HCT116 (cell line): ENCODE results near the gene GALNT7. TPM values are rescaled to one million over a fixed set of nuclear protein-coding genes. Genes with fewer than 3 reads are reported as not detected.

Experiments used
- ATAC-seq: fragments of 200-7000 bp; cut with Tn5 transposase; 2 replicates; pipeline ENCODE4 v1.9.1; 2020; ENCODE audit warnings: mild to moderate bottlenecking, moderate library complexity
- BruUV-seq: library from RNA; stranded (reverse); fragments of 400-500 nt; replicated peaks from 2 replicates; lab custom pipeline; 2021; lab: Mats Ljungman, UMichigan
- CTCF ChIA-PET: fragments of 300-600 bp; sonication (Branson Sonifier 250); formaldehyde crosslinking; loops from one replicate; lab custom pipeline; 2021; ENCODE audit warnings: antibody characterized with exemption; lab: Charles Lee
- POLR2A ChIA-PET: fragments of 300-600, 350-600 bp; sonication (Branson Sonifier 250); formaldehyde crosslinking; loops from one replicate; lab custom pipeline; 2021; ENCODE audit warnings: antibody characterized with exemption; lab: Charles Lee
- RAD21 ChIA-PET, 2 experiments: fragments of 300-600 bp; sonication (Branson Sonifier 250); formaldehyde crosslinking; loops; one replicate each; lab custom pipeline; 2023; ENCODE audit warnings: low total read pairs in 2 of 2; ENCODE audit not compliant: uncharacterized antibody in 2 of 2, unreplicated experiment in 2 of 2, low non-redundant PET in 1 of 2; lab: Charles Lee
- DNase-seq: peaks from one replicate; pipeline ENCODE4 v3.0.0-alpha.2; 2010; ENCODE audit warnings: low read depth, low spot score
- H2AFZ ChIP-seq: fragments of 200-600 bp; shearing (Covaris generic), sonication (generic); 2 replicates; pipeline ENCODE4 v1.6.1; 2017; ENCODE audit warnings: low read depth, mixed run types, mixed read lengths, antibody characterized with exemption, low read length; ENCODE audit not compliant: poor library complexity, severe bottlenecking
- H3K27ac ChIP-seq: 2 replicates; pipeline ENCODE4 v1.5.1; 2012; ENCODE audit warnings: low read depth, low read length
- H3K27me3 ChIP-seq: fragments of 200-600 bp; sonication (generic); 2 replicates; pipeline ENCODE4 v1.6.1; 2016; ENCODE audit warnings: mixed run types, low read length, mixed read lengths; ENCODE audit not compliant: insufficient read depth
- H3K36me3 ChIP-seq, 2 experiments: fragments of 200-500 bp in 1 of 2; fragments of 200-600 bp in 1 of 2; sonication (Bioruptor generic) in 1 of 2; sonication (generic) in 1 of 2; 2 replicates each; pipeline versions ENCODE4 v1.5.1 to v1.6.1; 2014 to 2016; ENCODE audit warnings: low read length in 2 of 2, inconsistent platforms in 1 of 2, mixed read lengths in 1 of 2, mixed run types in 1 of 2; ENCODE audit not compliant: insufficient read depth in 2 of 2, control insufficient read depth in 1 of 2
- H3K4me1 ChIP-seq, 2 experiments: fragments of 200-600 bp in 1 of 2; sonication (generic) in 1 of 2; 2 replicates each; pipeline versions ENCODE4 v1.5.1 to v1.6.1; 2012 to 2017; ENCODE audit warnings: low read length in 2 of 2, inconsistent platforms in 1 of 2, mild to moderate bottlenecking in 1 of 2, mixed read lengths in 1 of 2, mixed run types in 1 of 2, moderate library complexity in 1 of 2; ENCODE audit not compliant: insufficient read depth in 2 of 2, control insufficient read depth in 1 of 2
- H3K4me2 ChIP-seq: fragments of 200-600 bp; sonication (generic); 2 replicates; pipeline ENCODE4 v1.6.1; 2017; ENCODE audit warnings: mixed run types, low read length, mixed read lengths
- H3K4me3 ChIP-seq, 2 experiments: fragments of 200-600 bp in 1 of 2; sonication (generic) in 1 of 2; replicated peaks in 1 of 2; 2 replicates each; pipeline ENCODE4 v1.5.1; 2011 to 2016; ENCODE audit warnings: low read length in 2 of 2, control low read depth in 1 of 2, low read depth in 1 of 2, mild to moderate bottlenecking in 1 of 2, mixed read lengths in 1 of 2, mixed run types in 1 of 2
- H3K79me2 ChIP-seq: fragments of 200-600 bp; sonication (generic); 2 replicates; pipeline ENCODE4 v1.6.1; 2017; ENCODE audit warnings: mild to moderate bottlenecking, mixed run types, low read length, moderate library complexity, mixed read lengths; ENCODE audit not compliant: insufficient read depth
- H3K9ac ChIP-seq: fragments of 200-600 bp; sonication (generic); 2 replicates; pipeline ENCODE4 v1.6.1; 2016; ENCODE audit warnings: low read length, mixed read lengths
- H3K9me2 ChIP-seq: fragments of 200-600 bp; sonication (generic), shearing (Covaris generic); 2 replicates; pipeline ENCODE4 v1.6.1; 2017; ENCODE audit warnings: mixed run types, mild to moderate bottlenecking, moderate library complexity; ENCODE audit not compliant: insufficient read depth
- H3K9me3 ChIP-seq, 2 experiments: fragments of 200-500 bp in 1 of 2; fragments of 200-600 bp in 1 of 2; sonication (Bioruptor generic) in 1 of 2; sonication (generic) in 1 of 2; 2 replicates each; pipeline ENCODE4 v1.6.1; 2014 to 2017; ENCODE audit warnings: low read length in 2 of 2, mixed read lengths in 2 of 2, inconsistent platforms in 1 of 2, low read depth in 1 of 2, mild to moderate bottlenecking in 1 of 2, mixed run types in 1 of 2, moderate library complexity in 1 of 2; ENCODE audit not compliant: control insufficient read depth in 1 of 2, insufficient read depth in 1 of 2
- H4K20me1 ChIP-seq: fragments of 200-600 bp; sonication (generic), shearing (Covaris generic); 2 replicates; pipeline ENCODE4 v1.6.1; 2017; ENCODE audit warnings: mixed run types, mild to moderate bottlenecking, moderate library complexity; ENCODE audit not compliant: insufficient read depth
- CTCF ChIP-seq, 3 experiments: fragments of 200-600 bp in 1 of 3; sonication (generic) in 1 of 3; IDR thresholded peaks in 2 of 3; conservative IDR thresholded peaks in 1 of 3; 2 replicates each; pipeline ENCODE4 v1.5.1; 2012 to 2017; ENCODE audit warnings: low read depth in 2 of 3, low read length in 2 of 3, antibody characterized with exemption in 1 of 3, borderline replicate concordance in 1 of 3, control low read depth in 1 of 3, mild to moderate bottlenecking in 1 of 3, mixed read lengths in 1 of 3, mixed run types in 1 of 3, moderate library complexity in 1 of 3; ENCODE audit not compliant: insufficient read depth in 1 of 3
- EZH2 ChIP-seq: fragments of 200-600 bp; sonication (generic); IDR thresholded peaks from 2 replicates; pipeline ENCODE4 v1.6.1; 2017; ENCODE audit warnings: antibody characterized with exemption, mixed run types
- EZH2phosphoT487 ChIP-seq: fragments of 200-600 bp; IDR thresholded peaks from 2 replicates; pipeline ENCODE4 v1.6.1; 2018; ENCODE audit warnings: antibody characterized with exemption, borderline replicate concordance
- JUND ChIP-seq: IDR thresholded peaks from 2 replicates; pipeline ENCODE4 v1.6.1; 2012
- MAX ChIP-seq: IDR thresholded peaks from 2 replicates; pipeline ENCODE4 v1.6.1; 2012
- POLR2A ChIP-seq: IDR thresholded peaks from 2 replicates; pipeline ENCODE4 v1.7.0; 2011; ENCODE audit warnings: borderline replicate concordance; ENCODE audit not compliant: insufficient read depth, insufficient read length; ENCODE audit errors: extremely low read depth
- RAD21 ChIP-seq: IDR thresholded peaks from 2 replicates; pipeline ENCODE4 v1.6.1; 2012; ENCODE audit warnings: low read depth, mild to moderate bottlenecking
- SP1 ChIP-seq: IDR thresholded peaks from 2 replicates; pipeline ENCODE4 v1.6.1; 2012; ENCODE audit warnings: low read depth
- SRF ChIP-seq: IDR thresholded peaks from 2 replicates; pipeline ENCODE4 v1.6.1; 2012; ENCODE audit warnings: low read depth
- TCF7L2 ChIP-seq: IDR thresholded peaks from 2 replicates; pipeline ENCODE4 v1.7.0; 2011; ENCODE audit warnings: borderline replicate concordance, inconsistent platforms; ENCODE audit not compliant: insufficient read depth, insufficient read length; ENCODE audit errors: extremely low read depth
- ZBTB33 ChIP-seq: IDR thresholded peaks from 2 replicates; pipeline ENCODE4 v1.6.1; 2011; ENCODE audit warnings: mild to moderate bottlenecking, low read length, moderate library complexity; ENCODE audit not compliant: insufficient replicate concordance; ENCODE audit errors: extremely low read depth
- ZFX ChIP-seq: fragments of 450-650 bp; IDR thresholded peaks from 2 replicates; pipeline ENCODE4 v1.6.1; 2017
- intact Hi-C: fragments of 100-400 bp; cut with micrococcal nuclease; formaldehyde crosslinking; loops from 2 replicates; pipeline ENCODE4 v1.10.0; 2022
- total RNA-seq: library from RNA; stranded (reverse); gene quantifications from one replicate; pipeline ENCODE4 v1.2.1, GENCODE V29; 2021; ENCODE audit not compliant: unreplicated experiment

The GALNT7 gene
- total RNA-seq, 1 experiment from 2014 or later, result 21.3 TPM

DNA sequence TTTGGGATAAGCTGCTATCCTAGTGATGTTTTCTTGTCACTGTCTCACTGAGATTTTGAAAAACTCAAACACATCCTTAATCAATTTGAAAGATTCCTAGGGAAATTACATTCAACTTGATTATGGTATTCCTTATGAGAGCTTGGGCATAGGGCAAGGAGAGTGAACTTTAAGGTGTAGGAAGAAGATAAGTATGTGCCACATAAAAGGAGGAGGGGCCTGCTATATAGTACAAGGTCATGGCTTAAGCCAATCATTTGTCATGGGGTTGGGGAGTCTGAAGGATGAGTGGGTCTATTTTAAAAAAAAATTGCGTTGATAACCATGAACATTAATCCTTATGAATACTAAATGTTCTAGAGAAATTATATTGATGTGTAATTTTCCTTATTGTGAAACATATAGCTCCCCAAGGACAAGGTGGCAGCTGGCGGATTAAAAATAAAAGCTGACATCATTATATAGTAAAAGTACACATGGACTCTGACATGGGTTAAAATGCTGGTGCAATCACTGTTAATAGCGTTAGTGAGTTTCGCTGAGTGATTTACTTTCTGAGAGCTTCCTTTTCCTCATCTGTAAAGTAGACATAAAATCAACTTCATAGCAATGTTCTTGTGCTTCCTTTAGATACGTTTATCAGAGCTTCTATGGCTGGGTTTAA is 17.4 kb downstream of the GALNT7 start:
- peaks cover 78% of the 10 kb centered on the region for H3K79me2 ChIP-seq
- H3K9ac ChIP-seq, result no peak overlapping the region
- no peaks in the 10 kb centered on the region for H3K9me2 ChIP-seq
- intact Hi-C loops, result no loop called here
- POLR2A ChIA-PET, result no interaction called here
- H4K20me1 ChIP-seq, result no peaks in the 10 kb centered on the region
- CTCF ChIA-PET, result no interaction called here
- H3K27ac ChIP-seq, result no peak overlapping the region
- peaks cover 37 to 73% of the 10 kb centered on the region in 2 experiments for H3K4me1 ChIP-seq
- TF ChIP-seq RAD21 (no peak), EZH2phosphoT487 (no peak), CTCF (IDR thresholded peaks at IDR 0.05 in 2 of 3, conservative IDR thresholded peaks at IDR 0.05 in 1 of 3; ENCODE audit: borderline replicate concordance in 1 of 3, insufficient read depth in 1 of 3, low read depth in 2 of 3, low read length in 2 of 3) (no peak), TCF7L2 (no peak)
- BruUV-seq, result no TSS peak
- no peaks in the 10 kb centered on the region for H3K36me3 ChIP-seq
- no peaks in the 10 kb centered on the region for H3K9me3 ChIP-seq
- ATAC-seq (no peak), DNase-seq (no peak)
- no peak overlapping the region for H3K4me3 ChIP-seq
- no peak overlapping the region; the same call in 1 of the 2 replicates for H3K4me2 ChIP-seq
- no peak overlapping the region for H2AFZ ChIP-seq
- no peaks in the 10 kb centered on the region for H3K27me3 ChIP-seq
- RAD21 ChIA-PET, result no interaction called here

GRCh38 chr4:173187732-173188131 is 19.1 kb downstream of the GALNT7 start:
- H4K20me1 ChIP-seq, result no peaks in the 10 kb centered on the region
- CTCF ChIA-PET, result no interaction called here
- POLR2A ChIA-PET, result no interaction called here
- intact Hi-C loops, result no loop called here
- H3K36me3 ChIP-seq, result no peaks in the 10 kb centered on the region
- BruUV-seq, result no TSS peak
- no peak overlapping the region for H3K27ac ChIP-seq
- RAD21 ChIA-PET, result no interaction called here
- H3K4me1 ChIP-seq, result peaks cover 34 to 73% of the 10 kb centered on the region in 2 experiments
- H3K27me3 ChIP-seq, result no peaks in the 10 kb centered on the region
- no peak overlapping the region for H2AFZ ChIP-seq
- no peak overlapping the region; the same call in 1 of the 2 replicates for H3K4me2 ChIP-seq
- ATAC-seq, result no peak
- peaks cover 81% of the 10 kb centered on the region for H3K79me2 ChIP-seq
- no peak for DNase-seq
- no peaks in the 10 kb centered on the region for H3K9me2 ChIP-seq
- H3K9ac ChIP-seq, result no peak overlapping the region
- H3K9me3 ChIP-seq, result no peaks in the 10 kb centered on the region
- no peak overlapping the region for H3K4me3 ChIP-seq
- no peak for TF ChIP-seq CTCF (IDR thresholded peaks at IDR 0.05 in 2 of 3, conservative IDR thresholded peaks at IDR 0.05 in 1 of 3; ENCODE audit: borderline replicate concordance in 1 of 3, insufficient read depth in 1 of 3, low read depth in 2 of 3, low read length in 2 of 3)
- no peak for TF ChIP-seq POLR2A
- no peak for TF ChIP-seq SRF
- no peak for TF ChIP-seq TCF7L2
- no peak for TF ChIP-seq ZBTB33
- no peak for TF ChIP-seq MAX
- no peak for TF ChIP-seq RAD21
- TF ChIP-seq JUND, result no peak
- TF ChIP-seq SP1, result no peak
- no peak for TF ChIP-seq ZFX
- TF ChIP-seq EZH2, result no peak
- no peak for TF ChIP-seq EZH2phosphoT487
